HepG2 (cell line): ENCODE data around the gene SLC6A8. TPM values are rescaled to one million over a fixed set of nuclear protein-coding genes. Genes with fewer than 3 reads are reported as not detected.

Experiments used
- AKAP8 ChIP-seq: sonication (generic); formaldehyde crosslinking; IDR thresholded peaks from 2 replicates; pipeline ENCODE4 v1.5.1; 2020; ENCODE audit warnings: mild to moderate bottlenecking, missing genetic modification reagents
- HNRNPLL ChIP-seq: fragments of 200-400 bp; formaldehyde crosslinking; IDR thresholded peaks from 2 replicates; pipeline ENCODE4 v1.6.1; 2017; ENCODE audit warnings: mild to moderate bottlenecking, low read depth, low read length; ENCODE audit not compliant: poor library complexity, severe bottlenecking
- PAWR ChIP-seq: sonication (generic); formaldehyde crosslinking; IDR thresholded peaks from 2 replicates; pipeline ENCODE4 v1.4.0; 2020; ENCODE audit warnings: missing genetic modification reagents, mild to moderate bottlenecking, borderline replicate concordance
- PITX1 ChIP-seq: sonication (generic); formaldehyde crosslinking; IDR thresholded peaks from 2 replicates; pipeline ENCODE4 v1.5.1; 2020; ENCODE audit warnings: mild to moderate bottlenecking, missing genetic modification reagents
- POLR2AphosphoS5 ChIP-seq: IDR thresholded peaks from 2 replicates; pipeline ENCODE4 v1.6.1; 2012; ENCODE audit warnings: low read depth, low read length
- SALL1 ChIP-seq: sonication (generic); formaldehyde crosslinking; IDR thresholded peaks from 2 replicates; pipeline ENCODE4 v1.8.0; 2022; ENCODE audit warnings: mild to moderate bottlenecking, missing genetic modification reagents
- ZNF232 ChIP-seq: sonication (generic); formaldehyde crosslinking; IDR thresholded peaks from 2 replicates; pipeline ENCODE4 v1.4.0; 2020; ENCODE audit warnings: missing genetic modification reagents, borderline replicate concordance
- ZNF235 ChIP-seq: sonication (generic); formaldehyde crosslinking; IDR thresholded peaks from 2 replicates; pipeline ENCODE4 v1.8.1; 2023; ENCODE audit warnings: mild to moderate bottlenecking, missing genetic modification reagents, borderline replicate concordance
- ZNF326 ChIP-seq: sonication (generic); formaldehyde crosslinking; IDR thresholded peaks from 2 replicates; pipeline ENCODE4 v1.4.0; 2020; ENCODE audit warnings: missing genetic modification reagents, borderline replicate concordance
- ZNF430 ChIP-seq: sonication (generic); formaldehyde crosslinking; IDR thresholded peaks from 2 replicates; pipeline ENCODE4 v1.9.0; 2021; ENCODE audit warnings: mild to moderate bottlenecking, missing genetic modification reagents
- ZNF773 ChIP-seq: sonication (generic); formaldehyde crosslinking; IDR thresholded peaks from 2 replicates; pipeline ENCODE4 v1.4.0; 2020; ENCODE audit warnings: missing genetic modification reagents, borderline replicate concordance
- ZNF841 ChIP-seq: sonication (generic); formaldehyde crosslinking; IDR thresholded peaks from 2 replicates; pipeline ENCODE4 v1.8.1; 2023; ENCODE audit warnings: missing genetic modification reagents, borderline replicate concordance
- ZNF878 ChIP-seq: sonication (generic); formaldehyde crosslinking; IDR thresholded peaks from 2 replicates; pipeline ENCODE4 v1.8.1; 2023; ENCODE audit warnings: mild to moderate bottlenecking, missing genetic modification reagents, moderate library complexity
- polyA plus RNA-seq, 8 experiments: library from polyadenylated mRNA; depleted of rRNA in 3 of 8; stranded (reverse) in 7 of 8; unstranded in 1 of 8; fragments of >200 nt; fragmentation: Illumina TruSeq in 4 of 8; extraction: Trizol in 4 of 8; gene quantifications; 2 replicates each; pipeline versions ENCODE4 v1.2.1 to v1.2.3, GENCODE V29; 2011 to 2016; ENCODE audit warnings: low read depth in 4 of 8, missing spikeins in 1 of 8, mixed read lengths in 1 of 8; ENCODE audit not compliant: insufficient read depth in 1 of 8
- total RNA-seq, 5 experiments: library from RNA; depleted of rRNA; stranded (reverse); fragments of >200 nt; fragmentation: Illumina TruSeq; extraction: Trizol; gene quantifications; 2 replicates each; pipeline ENCODE4 v1.2.3, GENCODE V29; 2016; ENCODE audit warnings: low read depth in 1 of 5
- TF ChIP-seq, protein P1 (sequence below): IDR thresholded peaks from 2 replicates; pipeline ENCODE4 v1.6.1; 2012; ENCODE audit warnings: inconsistent platforms

Gene SLC6A8
- total and polyA plus RNA-seq, 2 of the 13 experiments (the other 11 are each of a cell fraction or from before 2014, with no cell fraction given), result 13.9 to 176 TPM

DNA sequence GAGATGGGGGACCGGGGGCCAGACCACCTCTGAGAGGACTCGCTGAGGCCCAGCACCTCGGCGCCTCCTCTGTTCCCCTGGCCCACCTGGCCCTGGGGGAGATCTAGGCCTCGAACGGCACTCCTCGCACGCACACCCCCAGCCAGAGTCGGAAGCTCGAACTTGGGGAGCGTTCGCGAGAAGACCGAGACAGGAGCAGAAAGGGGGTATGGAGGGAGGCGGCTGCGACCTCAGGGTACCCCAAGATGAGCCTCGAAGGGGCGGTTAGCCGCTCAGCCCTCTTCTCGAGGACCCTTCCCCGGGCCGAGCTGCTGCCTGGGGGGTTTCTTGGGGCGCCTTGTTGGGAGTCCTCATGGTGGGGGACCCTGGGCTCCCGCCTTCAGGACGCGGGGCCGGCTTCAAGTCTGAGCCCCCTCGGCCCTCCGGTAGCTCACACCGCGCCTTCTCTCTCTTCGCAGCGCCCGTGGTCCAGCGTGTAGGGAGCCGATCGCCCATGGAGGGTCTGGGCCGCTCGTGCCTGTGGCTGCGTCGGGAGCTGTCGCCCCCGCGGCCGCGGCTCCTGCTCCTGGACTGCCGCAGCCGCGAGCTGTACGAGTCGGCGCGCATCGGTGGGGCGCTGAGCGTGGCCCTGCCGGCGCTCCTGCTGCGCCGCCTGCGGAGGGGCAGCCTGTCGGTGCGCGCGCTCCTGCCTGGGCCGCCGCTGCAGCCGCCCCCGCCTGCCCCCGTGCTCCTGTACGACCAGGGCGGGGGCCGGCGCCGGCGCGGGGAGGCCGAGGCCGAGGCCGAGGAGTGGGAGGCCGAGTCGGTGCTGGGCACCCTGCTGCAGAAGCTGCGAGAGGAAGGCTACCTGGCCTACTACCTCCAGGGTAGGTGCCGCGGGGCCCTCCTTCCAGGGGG, 40.0 kb upstream of the SLC6A8 start (continued):
- TF ChIP-seq PAWR (CRISPR knock-in tag), result no peak
- TF ChIP-seq, protein P1, sequence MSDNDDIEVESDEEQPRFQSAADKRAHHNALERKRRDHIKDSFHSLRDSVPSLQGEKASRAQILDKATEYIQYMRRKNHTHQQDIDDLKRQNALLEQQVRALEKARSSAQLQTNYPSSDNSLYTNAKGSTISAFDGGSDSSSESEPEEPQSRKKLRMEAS, result no peak
- TF ChIP-seq AKAP8 (CRISPR knock-in tag), result peak; percentile 98
- peak; percentile 13; the same call in 1 of the 2 replicates for TF ChIP-seq PITX1
- 0 out of 2 replicates have a peak, but pooled peaks have one; percentile 35 for TF ChIP-seq ZNF773 (CRISPR knock-in tag)
- TF ChIP-seq HNRNPLL, result peak; percentile 77
- peak; percentile 86 for TF ChIP-seq ZNF326 (CRISPR knock-in tag)
- TF ChIP-seq ZNF430 (CRISPR knock-in tag), result peak; percentile 51; the same call in 1 of the 2 replicates
- TF ChIP-seq ZNF841 (CRISPR knock-in tag), result 0 out of 2 replicates have a peak, but pooled peaks have one; percentile 8
- TF ChIP-seq SALL1, result 0 out of 2 replicates have a peak, but pooled peaks have one; percentile 4
- TF ChIP-seq ZNF235 (CRISPR knock-in tag), result 0 out of 2 replicates have a peak, but pooled peaks have one; percentile 34
- TF ChIP-seq POLR2AphosphoS5, result peak; percentile 35; the same call in 1 of the 2 replicates
- peak; percentile 65; the same call in 1 of the 2 replicates for TF ChIP-seq ZNF232 (CRISPR knock-in tag)
- no peak for TF ChIP-seq ZNF878 (CRISPR knock-in tag)
